HEK293 (cell line): ENCODE measurements around the gene NHP2.

Source experiments
- CTCF ChIA-PET: fragments of 350-600 bp; formaldehyde crosslinking; extraction: SDS; loops from one replicate; lab custom pipeline; 2021; ENCODE audit warnings: antibody characterized with exemption; lab: Yijun Ruan, JAX
- POLR2A ChIA-PET: fragments of 300-600 bp; formaldehyde crosslinking; extraction: SDS; loops from one replicate; lab custom pipeline; 2020; ENCODE audit warnings: antibody characterized with exemption, inconsistent platforms; lab: Yijun Ruan, JAX
- H3K27ac ChIP-seq: fragments of 200-500 bp; sonication (Bioruptor generic); 2 replicates; pipeline ENCODE4 v1.5.1; 2014; ENCODE audit warnings: low read depth, low read length, control low read depth, inconsistent platforms; ENCODE audit errors: extremely low read depth
- H3K36me3 ChIP-seq, 2 experiments: fragments of 200-500 bp in 1 of 2; sonication (Bioruptor generic) in 1 of 2; 1 replicate in 1 of 2; 2 replicates in 1 of 2; pipeline ENCODE4 v1.5.1; 2014 to 2017; ENCODE audit warnings: inconsistent platforms in 2 of 2, low read length in 2 of 2; ENCODE audit not compliant: control insufficient read depth in 2 of 2, insufficient read depth in 1 of 2
- H3K4me1 ChIP-seq: fragments of 200-500 bp; sonication (Bioruptor generic); 2 replicates; pipeline ENCODE4 v1.5.1; 2014; ENCODE audit warnings: mild to moderate bottlenecking, low read length, inconsistent platforms; ENCODE audit not compliant: control insufficient read depth, insufficient read depth
- H3K4me3 ChIP-seq: 2 replicates; pipeline ENCODE4 v1.5.1; 2011; ENCODE audit warnings: low read depth, mild to moderate bottlenecking, control low read depth, low read length, moderate library complexity
- H3K9me3 ChIP-seq: fragments of 200-500 bp; sonication (Bioruptor generic); 2 replicates; pipeline ENCODE4 v1.5.1; 2014; ENCODE audit warnings: low read depth, low read length, inconsistent platforms; ENCODE audit not compliant: control insufficient read depth, insufficient read depth
- EGR2 ChIP-seq: fragments of 450-650 bp; formaldehyde crosslinking; IDR thresholded peaks from 2 replicates; pipeline ENCODE4 v1.5.1; 2016; ENCODE audit warnings: low read depth, missing biosample characterization, missing genetic modification characterization
- GLIS1 ChIP-seq: fragments of 450-650 bp; formaldehyde crosslinking; IDR thresholded peaks from 2 replicates; pipeline ENCODE4 v1.5.1; 2016; ENCODE audit warnings: missing biosample characterization, missing genetic modification characterization
- HOXA7 ChIP-seq: sonication (generic); formaldehyde crosslinking; IDR thresholded peaks from 2 replicates; pipeline ENCODE4 v1.8.1; 2022; ENCODE audit warnings: missing genetic modification reagents, borderline replicate concordance
- HOXC10 ChIP-seq: sonication (generic); formaldehyde crosslinking; IDR thresholded peaks from 2 replicates; pipeline ENCODE4 v1.8.1; 2023; ENCODE audit warnings: mild to moderate bottlenecking, missing genetic modification reagents
- KLF7 ChIP-seq: fragments of 450-650 bp; formaldehyde crosslinking; IDR thresholded peaks from 2 replicates; pipeline ENCODE4 v1.5.1; 2016; ENCODE audit warnings: missing biosample characterization, missing genetic modification characterization, borderline replicate concordance
- PRDM2 ChIP-seq: fragments of 450-650 bp; formaldehyde crosslinking; IDR thresholded peaks from 2 replicates; pipeline ENCODE4 v1.5.1; 2016; ENCODE audit warnings: missing biosample characterization, missing genetic modification characterization, borderline replicate concordance
- SETDB1 ChIP-seq: IDR thresholded peaks from one replicate; pipeline ENCODE4 v1.6.1; 2017; ENCODE audit warnings: mild to moderate bottlenecking, low read length, moderate library complexity, mixed read lengths; ENCODE audit not compliant: insufficient read length
- SP7 ChIP-seq: fragments of 450-650 bp; formaldehyde crosslinking; IDR thresholded peaks from 2 replicates; pipeline ENCODE4 v1.5.1; 2016; ENCODE audit warnings: missing biosample characterization, missing genetic modification characterization
- ZBTB1 ChIP-seq: fragments of 450-650 bp; formaldehyde crosslinking; IDR thresholded peaks from 2 replicates; pipeline ENCODE4 v1.5.1; 2016; ENCODE audit warnings: missing biosample characterization, missing genetic modification characterization
- ZBTB10 ChIP-seq: fragments of 450-650 bp; formaldehyde crosslinking; IDR thresholded peaks from 2 replicates; pipeline ENCODE4 v1.5.1; 2016; ENCODE audit warnings: missing biosample characterization, missing genetic modification characterization
- ZFP3 ChIP-seq: fragments of 450-650 bp; formaldehyde crosslinking; IDR thresholded peaks from 2 replicates; pipeline ENCODE4 v1.5.1; 2016; ENCODE audit warnings: low read depth, missing biosample characterization, missing genetic modification characterization
- ZIC2 ChIP-seq: fragments of 450-650 bp; formaldehyde crosslinking; IDR thresholded peaks from 2 replicates; pipeline ENCODE4 v1.5.1; 2016; ENCODE audit warnings: missing biosample characterization, missing genetic modification characterization
- ZNF121 ChIP-seq: fragments of 450-650 bp; formaldehyde crosslinking; IDR thresholded peaks from 2 replicates; pipeline ENCODE4 v1.5.1; 2016; ENCODE audit warnings: missing biosample characterization, missing genetic modification characterization
- ZNF132 ChIP-seq: fragments of 450-650 bp; formaldehyde crosslinking; IDR thresholded peaks from 2 replicates; pipeline ENCODE4 v1.5.1; 2017; ENCODE audit warnings: missing biosample characterization, missing genetic modification characterization, borderline replicate concordance
- ZNF202 ChIP-seq: fragments of 450-650 bp; formaldehyde crosslinking; IDR thresholded peaks from 2 replicates; pipeline ENCODE4 v1.5.1; 2016; ENCODE audit warnings: missing biosample characterization, missing genetic modification characterization, borderline replicate concordance
- ZNF211 ChIP-seq: fragments of 450-650 bp; formaldehyde crosslinking; IDR thresholded peaks from 2 replicates; pipeline ENCODE4 v1.5.1; 2016; ENCODE audit warnings: low read depth, missing biosample characterization, missing genetic modification characterization
- ZNF24 ChIP-seq: fragments of 450-650 bp; formaldehyde crosslinking; IDR thresholded peaks from 2 replicates; pipeline ENCODE4 v1.5.1; 2016; ENCODE audit warnings: missing biosample characterization, missing genetic modification characterization
- ZNF274 ChIP-seq, 2 experiments: fragments of 200-500 bp in 1 of 2; fragments of 450-650 bp in 1 of 2; sonication (Bioruptor generic) in 1 of 2; formaldehyde crosslinking in 1 of 2; IDR thresholded peaks; 2 replicates each; pipeline versions ENCODE4 v1.5.1 to v1.6.1; 2014 to 2016; ENCODE audit warnings: borderline replicate concordance in 1 of 2, inconsistent platforms in 1 of 2, low read length in 1 of 2, missing biosample characterization in 1 of 2, missing genetic modification characterization in 1 of 2
- ZNF398 ChIP-seq: fragments of 450-650 bp; formaldehyde crosslinking; IDR thresholded peaks from 2 replicates; pipeline ENCODE4 v1.5.1; 2017; ENCODE audit warnings: missing biosample characterization, missing genetic modification characterization
- ZNF426 ChIP-seq: fragments of 450-650 bp; formaldehyde crosslinking; IDR thresholded peaks from 2 replicates; pipeline ENCODE4 v1.5.1; 2017; ENCODE audit warnings: missing biosample characterization, missing genetic modification characterization, mild to moderate bottlenecking, inconsistent platforms, moderate library complexity
- ZNF433 ChIP-seq: fragments of 450-650 bp; formaldehyde crosslinking; IDR thresholded peaks from 2 replicates; pipeline ENCODE4 v1.5.1; 2016; ENCODE audit warnings: missing biosample characterization, missing genetic modification characterization, low read depth
- ZNF521 ChIP-seq: fragments of 450-650 bp; formaldehyde crosslinking; IDR thresholded peaks from 2 replicates; pipeline ENCODE4 v1.5.1; 2017; ENCODE audit warnings: missing biosample characterization, mild to moderate bottlenecking, missing genetic modification characterization
- ZNF529 ChIP-seq: fragments of 450-650 bp; formaldehyde crosslinking; IDR thresholded peaks from 2 replicates; pipeline ENCODE4 v1.5.1; 2017; ENCODE audit warnings: missing genetic modification characterization, missing biosample characterization; ENCODE audit not compliant: insufficient replicate concordance
- ZNF571 ChIP-seq: fragments of 450-650 bp; formaldehyde crosslinking; IDR thresholded peaks from 2 replicates; pipeline ENCODE4 v1.5.0; 2017; ENCODE audit warnings: missing biosample characterization, missing genetic modification characterization
- ZNF585B ChIP-seq: fragments of 450-650 bp; formaldehyde crosslinking; IDR thresholded peaks from 2 replicates; pipeline ENCODE4 v1.5.1; 2016; ENCODE audit warnings: missing biosample characterization, missing genetic modification characterization
- ZNF621 ChIP-seq: fragments of 450-650 bp; formaldehyde crosslinking; IDR thresholded peaks from 2 replicates; pipeline ENCODE4 v1.5.1; 2017; ENCODE audit warnings: missing biosample characterization, missing genetic modification characterization
- ZNF629 ChIP-seq: fragments of 450-650 bp; formaldehyde crosslinking; IDR thresholded peaks from 2 replicates; pipeline ENCODE4 v1.5.1; 2017; ENCODE audit warnings: missing biosample characterization, missing genetic modification characterization
- ZNF677 ChIP-seq: fragments of 450-650 bp; IDR thresholded peaks from 2 replicates; pipeline ENCODE4 v1.5.0; 2018; ENCODE audit warnings: missing biosample characterization, mild to moderate bottlenecking, missing genetic modification characterization, moderate library complexity
- ZNF768 ChIP-seq: fragments of 450-650 bp; formaldehyde crosslinking; IDR thresholded peaks from 2 replicates; pipeline ENCODE4 v1.5.1; 2018; ENCODE audit warnings: missing biosample characterization, mild to moderate bottlenecking, missing genetic modification characterization
- ZSCAN30 ChIP-seq: fragments of 450-650 bp; IDR thresholded peaks from 2 replicates; pipeline ENCODE4 v1.5.1; 2018; ENCODE audit warnings: missing biosample characterization, mild to moderate bottlenecking, missing genetic modification characterization, moderate library complexity

Gene NHP2

GRCh38 chr5:178160176-178160575, 6.5 kb upstream of the NHP2 start:
- CTCF ChIA-PET = interaction anchor here (1.2 kb wide), 1 partner anchor 84 kb away, joined by 5 read pairs; no protein-coding TSS in a partner anchor

GRCh38 chr5:178155065-178155464, 1.4 kb upstream of the NHP2 start:
- CTCF ChIA-PET = interaction anchor here (0.6 to 13.3 kb wide), 3 partner anchors 34 to 1043 kb away, joined by 3 to 204 read pairs (median 4); no protein-coding TSS in a partner anchor
- no peak overlapping the region for H3K4me3 ChIP-seq
- H3K9me3 ChIP-seq = no peaks in the 10 kb centered on the region
- peaks cover 4% of the 10 kb centered on the region; the same call in 1 of the 2 replicates for H3K4me1 ChIP-seq
- TF ChIP-seq SETDB1 = no peak
- TF ChIP-seq ZNF202 (tag by site-specific recombination) = no peak
- no peak for TF ChIP-seq ZNF621 (tag by site-specific recombination)
- no peak for TF ChIP-seq ZNF677 (tag by site-specific recombination)
- no peak for TF ChIP-seq HOXA7 (CRISPR knock-in tag)
- TF ChIP-seq ZNF426 (tag by site-specific recombination) = no peak
- no peak for TF ChIP-seq ZNF274 (IDR thresholded peaks at IDR 0.05; ENCODE audit: low read length)
- no peak for TF ChIP-seq ZNF274 (tag by site-specific recombination; IDR thresholded peaks at IDR 0.05; ENCODE audit: borderline replicate concordance)
- no peak for TF ChIP-seq EGR2 (tag by site-specific recombination)
- TF ChIP-seq KLF7 = no peak
- TF ChIP-seq ZBTB1 = no peak
- TF ChIP-seq ZBTB10 (tag by site-specific recombination) = no peak
- no peak for TF ChIP-seq ZFP3 (tag by site-specific recombination)
- no peak for TF ChIP-seq ZNF768 (tag by site-specific recombination)
- TF ChIP-seq ZNF433 (tag by site-specific recombination) = no peak
- TF ChIP-seq PRDM2 = no peak
- no peak for TF ChIP-seq ZNF521 (tag by site-specific recombination)
- TF ChIP-seq SP7 (tag by site-specific recombination) = no peak
- no peak for TF ChIP-seq ZNF211
- no peak for TF ChIP-seq ZNF398 (tag by site-specific recombination)
- no peak for TF ChIP-seq ZNF571 (tag by site-specific recombination)
- peaks cover 11 to 22% of the 10 kb centered on the region in 2 experiments; a peak in 2 of 3 replicates for H3K36me3 ChIP-seq
- H3K27ac ChIP-seq = no peak overlapping the region
- POLR2A ChIA-PET = interaction anchor here (0.6 kb wide), 1 partner anchor 788 kb away, joined by 4 read pairs; no protein-coding TSS in a partner anchor

More at GRCh38 chr5:178160176-178160575, 6.5 kb upstream of the NHP2 start:
- Histone ChIP-seq H3K27ac (no peak overlapping the region), H3K9me3 (no peaks in the 10 kb centered on the region)
- TF ChIP-seq ZNF24 (tag by site-specific recombination) (no peak), ZNF529 (tag by site-specific recombination) (no peak), ZIC2 (tag by site-specific recombination) (no peak), ZNF132 (tag by site-specific recombination) (no peak), ZSCAN30 (tag by site-specific recombination) (no peak), HOXC10 (CRISPR knock-in tag) (no peak), ZNF629 (no peak), SETDB1 (no peak), ZNF121 (tag by site-specific recombination) (no peak), GLIS1 (tag by site-specific recombination) (no peak), ZNF585B (tag by site-specific recombination) (no peak)
- TF ChIP-seq, all 188 proteins: peak for 0
- no peaks in the 10 kb centered on the region for H3K36me3 ChIP-seq
- H3K4me3 ChIP-seq = no peak overlapping the region
- POLR2A ChIA-PET = no interaction called here
- H3K4me1 ChIP-seq = no peaks in the 10 kb centered on the region
